GM21825 (cell line): ENCODE results near the gene KRT76.

Experiments
- ATAC-seq: cut with Tn5 transposase; IDR thresholded peaks from one replicate; pipeline ENCODE4 v1.9.1; 2021; ENCODE audit warnings: mild to moderate bottlenecking, moderate library complexity; ENCODE audit not compliant: unreplicated experiment

The KRT76 gene

DNA sequence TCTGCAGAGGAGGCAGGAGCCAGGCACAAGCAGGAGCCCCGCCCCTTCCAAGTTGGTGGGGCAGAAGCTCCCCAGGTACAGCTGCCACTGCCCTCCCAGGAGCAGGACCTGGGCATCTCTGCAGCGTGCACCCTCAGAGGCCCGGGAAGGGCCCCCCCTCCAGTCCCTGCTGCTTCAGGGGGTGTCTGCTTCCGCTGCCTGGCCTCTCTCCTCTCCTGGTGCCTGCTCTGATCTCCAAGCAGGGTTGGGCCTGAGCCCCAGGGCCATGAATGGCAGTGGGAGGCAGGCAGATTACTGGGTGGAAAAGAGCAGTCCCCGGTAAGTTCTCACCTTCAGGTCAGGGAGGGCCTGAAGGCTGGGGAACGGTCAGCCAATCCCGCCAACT is 35.0 kb downstream of the KRT76 start:
- no peak for ATAC-seq

DNA sequence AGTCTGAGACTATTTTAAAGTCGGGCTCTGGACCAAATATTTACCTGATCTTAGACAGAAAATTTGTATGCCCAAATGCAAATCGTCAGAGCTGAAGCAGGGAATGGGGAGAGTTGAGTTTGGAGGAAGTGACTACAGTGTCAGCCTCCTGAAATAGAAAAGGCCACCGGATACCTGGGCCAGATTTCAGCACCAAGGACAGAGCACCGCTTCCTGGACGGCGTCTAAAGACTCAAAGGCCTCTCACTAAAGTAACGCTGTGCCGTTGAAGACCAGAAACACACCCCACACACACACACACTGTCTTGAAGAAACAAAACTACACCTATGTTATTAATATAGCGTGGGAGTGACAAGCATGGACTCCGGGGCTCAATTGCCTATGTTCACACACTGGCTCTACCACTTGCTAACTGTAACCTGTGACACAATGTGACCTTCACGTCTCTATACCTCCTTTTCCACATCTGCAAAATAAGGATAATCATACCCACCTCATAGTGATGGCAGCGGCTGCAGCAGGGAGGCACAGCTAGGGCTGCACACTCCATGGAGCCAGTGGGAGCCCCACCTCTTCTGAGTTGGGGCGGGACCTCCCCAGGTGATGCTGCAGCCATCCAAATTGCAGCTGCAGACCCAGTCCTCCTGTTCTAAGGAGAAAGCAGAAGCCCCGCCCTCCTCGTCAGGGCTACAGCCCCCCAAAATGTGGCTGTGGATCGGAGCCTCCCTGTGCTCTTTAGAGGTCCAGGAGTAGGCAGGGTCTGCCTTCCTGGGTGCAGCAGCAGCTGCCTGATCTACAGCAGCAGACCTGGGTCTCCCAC is 35.6 kb downstream of the KRT76 start:
- no peak for ATAC-seq

DNA sequence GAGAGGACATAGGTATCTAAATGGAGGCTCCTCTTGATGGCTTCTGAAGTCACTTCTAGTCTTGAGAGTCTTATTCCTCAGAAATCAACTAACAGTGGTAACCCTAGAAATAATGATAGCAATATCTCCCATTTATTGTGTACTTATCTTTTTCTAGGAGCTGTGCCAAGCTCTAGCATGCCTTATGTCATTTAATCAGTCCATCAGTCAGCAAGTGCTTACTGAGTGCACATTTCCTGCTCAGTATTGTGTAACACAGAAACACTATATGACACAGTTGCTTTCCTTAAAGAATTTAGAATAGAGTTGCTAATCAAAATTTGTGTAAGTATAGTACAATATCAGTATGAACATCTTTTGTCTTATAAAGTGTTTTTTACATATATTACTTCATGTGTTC is 36.6 kb downstream of the KRT76 start:
- no peak for ATAC-seq

DNA sequence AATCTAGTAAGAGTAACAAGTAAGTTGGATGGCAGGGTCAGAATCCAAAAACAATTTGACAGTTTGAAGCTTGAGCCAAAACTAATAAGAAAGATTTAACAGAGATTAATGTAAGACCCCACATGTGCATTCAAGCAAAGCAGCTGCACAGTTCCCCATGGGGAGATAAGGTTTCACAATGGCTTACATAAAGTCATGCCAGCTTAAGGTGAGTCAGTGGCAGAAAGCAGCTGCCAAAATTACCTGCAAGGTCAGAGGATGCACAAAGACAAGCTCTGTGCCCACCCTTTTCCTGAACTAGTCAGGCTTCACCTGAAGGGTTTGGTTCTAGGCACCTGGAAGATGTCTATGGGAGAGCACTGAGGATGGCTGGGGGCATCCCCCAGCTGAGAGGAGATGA is 37.2 kb downstream of the KRT76 start:
- no peak for ATAC-seq

GRCh38 chr12:52735816-52736632 is 41.1 kb downstream of the KRT76 start:
- ATAC-seq: no peak

DNA sequence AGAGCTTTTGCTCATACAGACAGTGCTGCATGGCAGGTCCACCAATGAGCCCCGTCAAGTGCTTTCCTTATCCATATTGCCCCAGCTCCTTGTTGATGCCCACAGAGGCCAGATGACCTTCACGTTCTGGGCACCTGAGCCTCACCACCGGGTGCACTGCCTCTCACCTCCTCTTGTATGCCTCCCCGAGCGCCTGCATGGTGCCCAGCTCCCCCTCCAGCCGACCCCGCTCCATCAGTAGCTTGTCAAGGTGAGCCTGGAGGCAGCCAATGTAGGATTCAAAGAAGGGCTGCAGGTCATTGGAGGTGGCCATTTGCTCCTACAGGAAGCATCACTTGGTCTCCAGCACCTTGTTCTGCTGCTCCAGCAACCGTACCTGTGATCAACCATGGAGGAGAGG is 42.0 kb downstream of the KRT76 start:
- no peak for ATAC-seq

DNA sequence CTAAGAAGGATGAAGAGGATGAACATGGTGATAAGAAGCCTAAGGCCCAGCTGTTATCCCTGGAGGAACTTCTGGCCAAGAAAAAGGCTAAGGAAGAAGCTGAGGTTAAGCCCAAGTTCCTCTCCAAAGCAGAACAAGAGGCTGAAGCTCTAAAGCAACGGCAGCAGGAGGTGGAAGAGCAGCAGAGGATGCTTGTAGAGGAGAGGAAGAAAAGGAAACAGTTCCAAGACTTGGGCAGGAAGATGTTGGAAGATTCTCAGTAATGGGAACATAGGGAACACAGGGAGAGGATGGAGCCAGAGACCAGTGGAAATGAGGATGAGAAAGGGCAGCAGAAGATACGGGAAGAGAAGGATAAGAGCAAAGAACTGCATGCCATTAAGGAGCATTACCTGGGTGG is 46.4 kb downstream of the KRT76 start:
- no peak for ATAC-seq

GRCh38 chr12:52730383-52730782 is 46.8 kb downstream of the KRT76 start:
- no peak for ATAC-seq

- ATAC-seq: no peak
These were observed 48.0 kb downstream of the KRT76 start for GRCh38 chr12:52729147-52729546.

DNA sequence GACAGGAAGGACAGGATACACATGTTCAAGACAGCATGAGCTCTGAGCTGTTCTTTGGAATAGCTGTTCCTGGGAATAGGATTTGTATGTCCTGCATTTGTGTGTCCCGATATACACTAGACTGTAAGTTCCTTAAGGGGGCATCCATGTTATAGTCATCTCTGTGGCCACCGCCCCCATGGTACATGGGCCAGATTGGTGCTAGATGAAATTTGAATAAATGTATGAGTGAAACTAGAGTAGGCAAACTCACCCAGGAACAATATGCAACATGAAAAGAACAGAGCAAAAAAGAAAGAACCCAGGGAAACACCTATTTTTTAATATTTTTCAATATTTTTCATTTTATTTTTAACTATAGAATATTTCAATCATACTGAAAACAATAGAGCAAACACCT is 48.8 kb downstream of the KRT76 start:
- ATAC-seq: no peak

DNA sequence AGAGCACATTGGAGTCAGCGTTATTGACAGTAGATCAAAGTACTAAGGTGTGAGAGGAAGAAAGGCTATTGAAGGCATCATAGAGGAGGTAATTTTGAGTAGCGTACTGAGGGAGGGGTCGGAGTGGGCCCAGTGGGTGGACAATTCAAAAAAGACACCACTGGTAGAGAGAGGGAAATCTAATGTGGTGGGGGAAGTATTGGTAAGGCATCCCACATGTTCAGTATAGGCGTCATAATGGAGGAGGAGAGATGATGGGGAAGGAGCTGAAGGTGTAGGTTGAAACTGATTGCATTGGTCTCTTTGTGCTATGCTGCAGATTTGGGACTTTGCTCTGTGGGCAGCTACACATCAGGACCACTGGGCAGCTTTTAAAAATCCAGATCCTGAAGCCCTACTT is 50.1 kb downstream of the KRT76 start:
- ATAC-seq: no peak

DNA sequence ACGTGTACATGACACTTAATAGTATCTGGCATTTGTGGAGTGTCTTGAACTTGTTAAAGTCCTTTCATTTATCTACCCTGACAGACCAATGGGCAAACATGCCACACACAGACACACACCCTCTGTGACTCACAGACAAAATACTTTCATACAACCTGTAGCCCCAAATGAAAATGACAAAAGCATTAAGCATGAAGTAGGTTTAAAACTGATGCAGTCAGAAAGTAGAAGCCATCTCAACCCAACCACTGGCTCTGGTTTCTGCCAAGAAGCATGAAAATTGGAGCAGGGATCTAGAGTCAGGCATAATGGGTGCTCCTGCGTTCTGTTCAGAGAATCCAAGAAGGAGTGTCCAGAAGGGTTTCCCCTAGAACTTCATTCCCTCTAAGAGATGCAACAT is 50.7 kb downstream of the KRT76 start:
- no peak for ATAC-seq

DNA sequence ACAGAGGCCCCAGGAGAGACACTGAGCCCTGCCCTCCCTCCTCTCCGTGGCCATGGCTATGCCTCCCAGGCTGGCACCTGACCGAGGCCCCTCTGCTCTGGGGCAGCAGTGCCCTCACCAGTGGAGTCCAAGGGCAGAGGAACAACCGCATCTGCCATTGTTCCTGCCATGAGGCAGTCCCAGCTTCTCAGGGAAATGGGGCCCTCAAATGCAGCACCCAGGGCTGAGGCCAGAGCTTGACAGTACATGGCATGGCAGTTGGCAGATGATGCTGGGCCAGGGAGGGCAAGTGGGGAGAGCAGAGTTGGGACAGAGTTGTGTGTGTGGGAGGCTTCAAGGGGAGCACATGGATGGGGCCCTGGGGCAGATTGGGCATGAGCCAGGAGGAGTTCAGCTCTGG is 52.8 kb downstream of the KRT76 start:
- ATAC-seq: no peak

DNA sequence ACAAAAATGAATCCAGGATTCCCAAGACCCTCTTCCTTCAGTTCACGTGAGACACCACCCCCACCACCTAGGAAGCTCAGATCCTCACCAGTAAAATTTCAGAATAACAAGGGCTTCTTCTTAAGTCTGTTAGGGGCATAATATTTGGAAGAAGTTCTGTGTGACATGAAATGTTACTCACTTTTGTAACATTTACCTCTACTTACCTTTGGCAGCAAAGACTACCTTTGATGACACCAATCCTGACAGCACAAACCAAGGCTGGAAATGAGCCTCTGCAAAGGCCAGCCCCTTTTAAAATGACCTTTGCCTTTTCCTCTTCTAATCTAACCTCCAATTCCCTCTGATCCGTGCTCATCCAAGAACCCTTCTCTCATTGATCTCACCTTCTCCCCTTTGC is 54.5 kb downstream of the KRT76 start:
- ATAC-seq: no peak

DNA sequence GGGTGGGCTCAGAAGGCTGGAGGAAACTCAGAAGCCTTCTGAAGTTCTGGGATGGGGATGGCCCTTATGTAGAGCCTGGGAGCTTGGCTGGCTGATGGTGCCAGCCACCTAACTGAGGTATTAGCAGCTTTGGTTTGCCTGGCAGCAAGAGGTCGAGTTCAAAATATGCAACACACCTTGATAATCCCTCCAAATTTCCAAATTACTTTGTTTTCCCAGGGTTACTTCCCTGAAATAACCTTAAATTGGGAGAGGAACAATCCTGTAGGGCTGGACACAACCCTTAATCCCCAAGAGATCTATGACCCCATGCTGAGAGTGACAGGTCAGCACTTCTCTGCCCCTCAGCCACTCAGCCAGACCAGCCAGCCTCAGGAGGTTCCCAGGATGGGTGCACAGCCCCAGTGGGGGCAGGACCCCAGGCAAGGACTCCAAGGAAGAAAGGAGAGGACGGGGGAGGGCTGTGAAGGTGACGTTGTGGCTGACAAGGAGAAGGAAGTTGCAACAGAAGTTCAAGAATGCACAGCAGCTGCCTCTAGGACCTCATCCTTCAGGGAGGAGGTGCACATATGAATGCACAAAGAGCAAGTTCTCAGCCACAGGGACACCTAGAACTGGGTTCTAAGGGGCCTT is 55.2 kb downstream of the KRT76 start:
- no peak for ATAC-seq

DNA sequence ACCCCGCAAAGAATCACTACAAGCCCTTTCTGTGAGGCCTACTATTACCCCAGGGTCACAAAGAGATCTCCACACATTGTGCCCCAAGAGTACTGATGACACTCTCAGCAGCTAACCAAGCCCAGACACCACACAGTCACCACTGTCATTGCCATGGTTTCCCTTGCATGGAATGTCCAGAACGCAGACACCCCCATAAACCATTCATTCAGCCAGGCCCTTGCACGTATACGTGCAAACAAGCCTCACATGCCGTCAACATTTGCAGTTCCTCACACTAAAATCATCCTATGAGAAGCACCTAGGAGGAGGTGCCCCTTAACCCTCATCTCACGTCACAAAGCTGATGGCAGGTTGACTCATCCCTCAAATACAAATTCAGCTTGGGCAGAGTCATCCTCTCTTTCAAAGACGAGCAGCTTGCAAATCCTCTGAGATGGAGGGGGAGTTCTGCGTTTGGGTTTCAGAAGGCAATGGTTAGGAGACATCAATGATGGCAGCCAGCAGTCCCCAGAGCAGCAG is 56.7 kb downstream of the KRT76 start:
- ATAC-seq: no peak
